GM19438 (cell line): ENCODE measurements around the gene TTC3.
"Not testable (repeated sequence)": the region's sequence is repeated elsewhere in the genome, so short reads cannot be mapped to it uniquely, and the experiment has no call there.

Experiments used
- ATAC-seq: cut with Tn5 transposase; IDR thresholded peaks from one replicate; pipeline ENCODE4 v1.9.1; 2021; ENCODE audit warnings: low read depth; ENCODE audit not compliant: unreplicated experiment

TTC3 gene

DNA sequence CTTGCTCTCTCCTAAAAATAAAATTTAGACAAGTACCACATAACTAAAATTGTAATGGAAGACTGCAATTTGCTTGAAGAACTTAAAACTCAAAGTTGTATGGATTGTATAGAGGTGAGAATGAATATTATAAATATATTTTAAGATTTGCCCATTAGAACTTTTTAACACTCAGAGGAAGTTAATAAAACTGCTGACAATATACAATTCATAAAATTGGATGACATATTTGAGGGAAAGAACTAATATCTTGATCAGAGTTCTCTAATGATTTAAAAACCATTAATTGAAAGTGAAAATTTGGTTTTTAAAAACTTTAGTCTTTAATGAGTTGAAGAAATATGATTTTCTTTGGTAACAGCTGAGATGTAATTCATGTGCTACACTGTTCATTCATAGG is 20.9 kb downstream of the TTC3 start:
- no peak for ATAC-seq

GRCh38 chr21:37095821-37096220 is 22.8 kb downstream of the TTC3 start:
- no peak for ATAC-seq

GRCh38 chr21:37098751-37099150 is 25.7 kb downstream of the TTC3 start:
- ATAC-seq: no peak

DNA sequence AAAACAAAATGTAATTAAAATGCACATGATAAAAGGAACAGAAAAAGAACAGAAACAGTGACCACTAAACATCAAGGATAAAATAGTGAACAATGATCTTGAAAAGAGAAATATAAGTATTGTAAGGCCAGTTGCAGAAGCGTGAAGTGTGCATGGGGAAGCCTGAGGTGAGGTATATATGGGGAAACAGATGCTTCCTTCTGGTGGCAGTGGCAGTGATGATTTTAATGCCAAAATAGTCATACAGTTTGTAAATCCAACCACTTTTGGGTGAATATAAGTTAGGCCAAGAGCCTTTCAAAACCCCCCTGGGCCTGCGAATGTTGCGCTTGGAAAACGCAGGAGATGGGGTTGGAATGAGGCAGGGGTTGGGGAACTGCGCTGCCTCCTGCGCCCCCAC is 27.3 kb downstream of the TTC3 start:
- no peak for ATAC-seq

GRCh38 chr21:37101384-37101783 is 28.3 kb downstream of the TTC3 start:
- ATAC-seq: no peak

DNA sequence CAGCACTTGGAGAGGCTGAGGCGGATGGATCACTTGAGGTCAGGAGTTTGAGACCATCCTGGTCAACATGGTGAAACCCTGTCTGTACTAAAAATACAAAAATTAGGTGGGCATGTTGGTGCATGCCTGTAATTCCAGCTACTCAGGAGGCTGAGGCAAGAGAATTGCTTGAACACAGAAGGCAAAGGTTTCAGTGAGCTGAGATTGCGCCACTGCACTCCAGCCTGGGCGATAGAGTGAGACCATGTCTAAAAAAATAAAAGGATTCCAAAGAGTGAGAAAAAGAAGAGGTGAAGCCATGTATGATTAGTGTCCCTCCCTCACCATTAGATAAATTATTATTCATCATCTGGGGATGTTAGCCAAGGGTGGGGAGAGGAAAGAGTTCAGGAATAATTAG is 29.7 kb downstream of the TTC3 start:
- ATAC-seq: not testable (repeated sequence)

- ATAC-seq: no peak
These were observed 33.9 kb downstream of the TTC3 start for GRCh38 chr21:37106998-37107397.

GRCh38 chr21:37111029-37111428 is 38.0 kb downstream of the TTC3 start:
- ATAC-seq: not testable (repeated sequence)

- ATAC-seq: not testable (repeated sequence)
These were observed 41.2 kb downstream of the TTC3 start for GRCh38 chr21:37114301-37114700.

GRCh38 chr21:37116459-37116858 is 43.4 kb downstream of the TTC3 start:
- ATAC-seq: not testable (repeated sequence)

- no peak for ATAC-seq
These were observed 44.1 kb downstream of the TTC3 start for GRCh38 chr21:37117204-37117603.

DNA sequence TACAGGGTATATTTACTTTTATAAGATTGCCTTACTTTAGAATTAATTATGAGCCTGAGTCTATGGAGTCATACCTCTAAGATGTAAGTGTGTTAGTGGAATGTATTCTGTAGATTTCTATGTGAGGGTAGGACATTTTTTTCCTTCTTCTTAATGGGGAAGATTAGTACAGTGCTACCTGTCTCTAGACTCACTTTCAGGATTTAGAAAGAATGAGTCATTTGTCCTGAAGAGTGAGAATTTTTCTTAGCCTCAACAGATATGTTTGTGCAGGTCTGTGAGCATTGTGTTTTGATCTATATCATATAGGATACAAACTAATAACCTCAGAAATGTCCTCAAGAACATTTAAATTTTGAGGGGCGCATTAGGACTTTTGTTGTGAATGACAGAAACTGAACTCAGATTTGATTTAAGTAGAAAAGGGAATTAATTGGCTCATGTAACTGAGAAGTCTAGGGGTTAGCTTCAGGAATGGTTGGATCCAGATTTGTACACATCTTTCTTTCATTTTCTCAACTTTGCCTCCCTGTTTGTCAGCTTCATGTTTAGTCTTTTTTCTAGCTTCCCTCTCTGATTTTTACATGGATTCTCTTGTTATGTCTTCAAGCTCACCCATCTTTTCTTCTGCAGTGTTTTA is 45.3 kb downstream of the TTC3 start:
- no peak for ATAC-seq

- ATAC-seq: no peak
These were observed 46.6 kb downstream of the TTC3 start for GRCh38 chr21:37119421-37120218.

- ATAC-seq: no peak
These were observed 55.0 kb downstream of the TTC3 start for GRCh38 chr21:37128076-37128475.

- no peak for ATAC-seq
These were observed 57.9 kb downstream of the TTC3 start for GRCh38 chr21:37130971-37131370.

GRCh38 chr21:37136261-37136660 is 63.2 kb downstream of the TTC3 start:
- ATAC-seq: no peak

- ATAC-seq: no peak
These were observed 63.7 kb downstream of the TTC3 start for GRCh38 chr21:37136744-37137143.

GRCh38 chr21:37139154-37139553 is 66.1 kb downstream of the TTC3 start:
- no peak for ATAC-seq

- no peak for ATAC-seq
These were observed 66.8 kb downstream of the TTC3 start for GRCh38 chr21:37139902-37140301.

DNA sequence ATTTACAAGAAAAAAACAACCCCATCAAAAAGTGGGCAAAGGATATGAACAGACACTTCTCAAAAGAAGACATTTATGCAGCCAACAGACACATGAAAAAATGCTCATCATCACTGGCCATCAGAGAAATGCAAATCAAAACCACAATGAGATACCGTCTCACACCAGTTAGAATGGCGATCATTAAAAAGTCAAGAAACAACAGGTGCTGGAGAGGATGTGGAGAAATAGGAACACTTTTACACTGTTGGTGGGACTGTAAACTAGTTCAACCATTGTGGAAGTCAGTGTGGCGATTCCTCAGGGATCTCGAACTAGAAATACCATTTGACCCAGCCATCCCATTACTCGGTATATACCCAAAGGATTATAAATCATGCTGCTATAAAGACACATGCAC is 70.3 kb downstream of the TTC3 start:
- not testable (repeated sequence) for ATAC-seq

- no peak for ATAC-seq
These were observed 72.6 kb downstream of the TTC3 start for GRCh38 chr21:37145635-37146111.
